SK-N-SH (cell line): ENCODE results near the gene FAM131B. TPM values are rescaled to one million over a fixed set of nuclear protein-coding genes. Genes with fewer than 3 reads are reported as not detected.

Experiments used
- CTCF ChIA-PET: fragments of 300-600, 350-600 bp; formaldehyde crosslinking; extraction: SDS; loops from one replicate; lab custom pipeline; 2021; lab: Yijun Ruan, JAX
- POLR2A ChIA-PET: fragments of 350-600 bp; sonication (Branson Sonifier 250); formaldehyde crosslinking; extraction: SDS; loops from one replicate; lab custom pipeline; 2020; ENCODE audit warnings: antibody characterized with exemption, inconsistent platforms; lab: Yijun Ruan, JAX
- DNase-seq: peaks from one replicate; pipeline ENCODE4 v3.0.0; 2012
- H2AFZ ChIP-seq: fragments of 200-600 bp; sonication (generic); 2 replicates; pipeline ENCODE4 v1.8.1; 2016; ENCODE audit warnings: antibody characterized with exemption, mild to moderate bottlenecking, low read depth
- H3F3A ChIP-seq: fragments of 200-600 bp; sonication (generic); replicated peaks from 2 replicates; pipeline ENCODE3; 2016; ENCODE audit warnings: antibody characterized with exemption, mild to moderate bottlenecking; ENCODE audit not compliant: insufficient read depth
- H3K27ac ChIP-seq, 2 experiments: fragments of 200-500 bp in 1 of 2; fragments of 200-600 bp in 1 of 2; sonication (Bioruptor generic) in 1 of 2; sonication (generic), shearing (Covaris generic) in 1 of 2; 2 replicates each; pipeline versions ENCODE4 v1.5.1 to v1.6.1; 2014 to 2016; ENCODE audit warnings: low read depth in 2 of 2, inconsistent platforms in 1 of 2, low read length in 1 of 2, mild to moderate bottlenecking in 1 of 2, mixed read lengths in 1 of 2
- H3K27me3 ChIP-seq: fragments of 200-600 bp; sonication (generic), shearing (Covaris generic); 2 replicates; pipeline ENCODE4 v1.6.1; 2016; ENCODE audit warnings: mixed run types; ENCODE audit not compliant: insufficient read depth
- H3K36me3 ChIP-seq, 2 experiments: fragments of 200-500 bp in 1 of 2; fragments of 200-600 bp in 1 of 2; sonication (Bioruptor generic) in 1 of 2; sonication (generic) in 1 of 2; replicated peaks in 1 of 2; 2 replicates each; pipeline versions ENCODE3 to v1.5.1; 2014 to 2016; ENCODE audit warnings: low read length in 1 of 2, mild to moderate bottlenecking in 1 of 2; ENCODE audit not compliant: insufficient read depth in 2 of 2, control insufficient read depth in 1 of 2
- H3K4me1 ChIP-seq, 2 experiments: fragments of 200-500 bp in 1 of 2; fragments of 200-600 bp in 1 of 2; sonication (Bioruptor generic) in 1 of 2; sonication (generic), shearing (Covaris generic) in 1 of 2; 2 replicates each; pipeline versions ENCODE4 v1.5.1 to v1.6.1; 2014 to 2016; ENCODE audit warnings: low read depth in 1 of 2, low read length in 1 of 2, mixed run types in 1 of 2; ENCODE audit not compliant: insufficient read depth in 2 of 2, control insufficient read depth in 1 of 2
- H3K4me2 ChIP-seq: fragments of 200-600 bp; sonication (generic), shearing (Covaris generic); 2 replicates; pipeline ENCODE4 v1.6.1; 2017; ENCODE audit warnings: mixed run types
- H3K4me3 ChIP-seq, 2 experiments: fragments of 200-500 bp in 1 of 2; fragments of 200-600 bp in 1 of 2; sonication (Bioruptor generic) in 1 of 2; sonication (generic), shearing (Covaris generic) in 1 of 2; 2 replicates each; pipeline versions ENCODE4 v1.5.1 to v1.8.1; 2014 to 2016; ENCODE audit warnings: low read depth in 2 of 2, inconsistent platforms in 1 of 2, low read length in 1 of 2, mild to moderate bottlenecking in 1 of 2, mixed read lengths in 1 of 2, moderate library complexity in 1 of 2
- H3K79me2 ChIP-seq: fragments of 200-600 bp; sonication (generic); 2 replicates; pipeline ENCODE4 v1.8.1; 2017; ENCODE audit warnings: mild to moderate bottlenecking; ENCODE audit not compliant: insufficient read depth
- H3K9ac ChIP-seq: fragments of 200-600 bp; sonication (generic); 2 replicates; pipeline ENCODE4 v1.6.1; 2017; ENCODE audit warnings: mixed run types
- H3K9me2 ChIP-seq: fragments of 200-600 bp; sonication (generic); 2 replicates; pipeline ENCODE4 v1.6.1; 2017; ENCODE audit warnings: mixed run types
- H3K9me3 ChIP-seq: fragments of 200-600 bp; sonication (generic); 2 replicates; pipeline ENCODE4 v1.6.1; 2017; ENCODE audit warnings: mixed run types, mild to moderate bottlenecking, moderate library complexity
- H4K20me1 ChIP-seq: fragments of 200-600 bp; sonication (generic); 2 replicates; pipeline ENCODE4 v1.6.1; 2017; ENCODE audit warnings: mild to moderate bottlenecking, mixed run types; ENCODE audit not compliant: insufficient read depth
- CHD2 ChIP-seq: fragments of 150-350 bp; IDR thresholded peaks from 2 replicates; pipeline ENCODE4 v1.6.1; 2018; ENCODE audit warnings: low read length; ENCODE audit not compliant: partially characterized antibody
- CTCF ChIP-seq: fragments of 200-600 bp; sonication (generic); IDR thresholded peaks from 2 replicates; pipeline ENCODE4 v1.6.1; 2017; ENCODE audit warnings: antibody characterized with exemption, mild to moderate bottlenecking, moderate library complexity
- ELF1 ChIP-seq: IDR thresholded peaks from 2 replicates; pipeline ENCODE4 v1.4.0; 2012
- EZH2phosphoT487 ChIP-seq: fragments of 200-600 bp; sonication (generic); IDR thresholded peaks from 2 replicates; pipeline ENCODE4 v1.6.1; 2017; ENCODE audit warnings: low read depth, mixed run types, mild to moderate bottlenecking, antibody characterized with exemption, moderate library complexity, borderline replicate concordance
- FOXM1 ChIP-seq: IDR thresholded peaks from 2 replicates; pipeline ENCODE4 v1.4.0; 2012; ENCODE audit warnings: low read depth, mild to moderate bottlenecking
- GABPA ChIP-seq: IDR thresholded peaks from 2 replicates; pipeline ENCODE4 v1.4.0; 2012; ENCODE audit warnings: low read depth, mild to moderate bottlenecking
- GATA2 ChIP-seq: sonication (generic); formaldehyde crosslinking; IDR thresholded peaks from 2 replicates; pipeline ENCODE4 v1.5.0; 2020; ENCODE audit warnings: mild to moderate bottlenecking, missing genetic modification reagents
- MEF2A ChIP-seq: IDR thresholded peaks from 2 replicates; pipeline ENCODE4 v1.4.0; 2012; ENCODE audit warnings: low read depth, borderline replicate concordance
- NFIC ChIP-seq: IDR thresholded peaks from 2 replicates; pipeline ENCODE4 v1.4.0; 2012; ENCODE audit warnings: borderline replicate concordance
- RCOR1 ChIP-seq: fragments of 150-350 bp; IDR thresholded peaks from 2 replicates; pipeline ENCODE4 v1.6.1; 2017; ENCODE audit warnings: antibody characterized with exemption, low read length
- REST ChIP-seq: IDR thresholded peaks from 2 replicates; pipeline ENCODE4 v1.6.1; 2012; ENCODE audit warnings: mild to moderate bottlenecking, low read depth, low read length, moderate library complexity
- RXRA ChIP-seq: IDR thresholded peaks from 2 replicates; pipeline ENCODE4 v1.4.0; 2012; ENCODE audit warnings: low read depth, mild to moderate bottlenecking, borderline replicate concordance
- SIN3A ChIP-seq: IDR thresholded peaks from 2 replicates; pipeline ENCODE4 v1.6.1; 2012; ENCODE audit warnings: low read depth, mild to moderate bottlenecking, low read length, moderate library complexity, borderline replicate concordance
- SMC3 ChIP-seq: IDR thresholded peaks from 2 replicates; pipeline ENCODE4 v1.6.1; 2012; ENCODE audit warnings: low read depth, low read length, improper control_type of control experiment
- TAF1 ChIP-seq: IDR thresholded peaks from 2 replicates; pipeline ENCODE4 v1.6.1; 2012; ENCODE audit warnings: low read depth, mild to moderate bottlenecking, low read length, moderate library complexity, borderline replicate concordance
- WGBS: methylation state at CpG from one replicate; pipeline ENCODE4 v1.1.6; 2017; ENCODE audit warnings: low lambda C conversion rate; 5-methylcytosine and 5-hydroxymethylcytosine counted together
- polyA plus RNA-seq, 3 experiments: library from polyadenylated mRNA; depleted of rRNA; stranded (reverse); fragments of >200 nt; gene quantifications; 2 replicates each; pipeline ENCODE4 v1.2.3, GENCODE V29; 2012
- TF ChIP-seq, protein P1 (sequence below): IDR thresholded peaks from 2 replicates; pipeline ENCODE4 v1.4.0; 2012; ENCODE audit warnings: low read depth, borderline replicate concordance
- TF ChIP-seq, protein P2 (sequence below): IDR thresholded peaks from 2 replicates; pipeline ENCODE4; 2012
- TF ChIP-seq, protein P3 (sequence below): IDR thresholded peaks from 2 replicates; pipeline ENCODE4 v1.4.0; 2012; ENCODE audit warnings: low read depth, borderline replicate concordance
- TF ChIP-seq, protein P4 (sequence below): fragments of 150-350 bp; IDR thresholded peaks from 2 replicates; pipeline ENCODE4 v1.6.1; 2017; ENCODE audit warnings: antibody characterized with exemption, low read length, low read depth, borderline replicate concordance

Gene FAM131B
- polyA plus RNA-seq, 1 of the 3 experiments (the other 2 are of a cell fraction) = 43.6 TPM

GRCh38 chr7:143399642-143400041 is 37.1 kb upstream of the FAM131B start:
- H3K27ac ChIP-seq = no peak overlapping the region
- POLR2A ChIA-PET = no interaction called here
- no peak overlapping the region for H2AFZ ChIP-seq

More at GRCh38 chr7:143399642-143400041, 37.1 kb upstream of the FAM131B start:
- Histone ChIP-seq H3K36me3 (no peaks in the 10 kb centered on the region), H4K20me1 (no peaks in the 10 kb centered on the region), H3K79me2 (no peaks in the 10 kb centered on the region), H3K9me2 (no peaks in the 10 kb centered on the region), H3K4me3 (no peak overlapping the region), H3K27me3 (no peaks in the 10 kb centered on the region), H3K4me2 (no peak overlapping the region), H3F3A (peaks cover 10% of the 10 kb centered on the region), H3K9ac (no peak overlapping the region), H3K4me1 (no peaks in the 10 kb centered on the region), H3K9me3 (no peaks in the 10 kb centered on the region)
- 84% methylated on average over 18 of the region's 20 CpGs for WGBS
- CTCF ChIA-PET = interaction anchor here (0.6 to 1.6 kb wide), 4 partner anchors 11 to 47 kb away, joined by 3 to 4 read pairs (median 4); no protein-coding TSS in a partner anchor
- no peak for TF ChIP-seq GABPA
- no peak for TF ChIP-seq EZH2phosphoT487
- TF ChIP-seq SMC3 = no peak
- no peak for TF ChIP-seq CTCF
- no peak for TF ChIP-seq NFIC
- no peak for TF ChIP-seq ELF1
- no peak for TF ChIP-seq CHD2
- no peak for TF ChIP-seq FOXM1
- TF ChIP-seq, protein P1, sequence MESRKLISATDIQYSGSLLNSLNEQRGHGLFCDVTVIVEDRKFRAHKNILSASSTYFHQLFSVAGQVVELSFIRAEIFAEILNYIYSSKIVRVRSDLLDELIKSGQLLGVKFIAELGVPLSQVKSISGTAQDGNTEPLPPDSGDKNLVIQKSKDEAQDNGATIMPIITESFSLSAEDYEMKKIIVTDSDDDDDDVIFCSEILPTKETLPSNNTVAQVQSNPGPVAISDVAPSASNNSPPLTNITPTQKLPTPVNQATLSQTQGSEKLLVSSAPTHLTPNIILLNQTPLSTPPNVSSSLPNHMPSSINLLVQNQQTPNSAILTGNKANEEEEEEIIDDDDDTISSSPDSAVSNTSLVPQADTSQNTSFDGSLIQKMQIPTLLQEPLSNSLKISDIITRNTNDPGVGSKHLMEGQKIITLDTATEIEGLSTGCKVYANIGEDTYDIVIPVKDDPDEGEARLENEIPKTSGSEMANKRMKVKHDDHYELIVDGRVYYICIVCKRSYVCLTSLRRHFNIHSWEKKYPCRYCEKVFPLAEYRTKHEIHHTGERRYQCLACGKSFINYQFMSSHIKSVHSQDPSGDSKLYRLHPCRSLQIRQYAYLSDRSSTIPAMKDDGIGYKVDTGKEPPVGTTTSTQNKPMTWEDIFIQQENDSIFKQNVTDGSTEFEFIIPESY = no peak
- no peak for TF ChIP-seq SIN3A
- TF ChIP-seq, protein P2, sequence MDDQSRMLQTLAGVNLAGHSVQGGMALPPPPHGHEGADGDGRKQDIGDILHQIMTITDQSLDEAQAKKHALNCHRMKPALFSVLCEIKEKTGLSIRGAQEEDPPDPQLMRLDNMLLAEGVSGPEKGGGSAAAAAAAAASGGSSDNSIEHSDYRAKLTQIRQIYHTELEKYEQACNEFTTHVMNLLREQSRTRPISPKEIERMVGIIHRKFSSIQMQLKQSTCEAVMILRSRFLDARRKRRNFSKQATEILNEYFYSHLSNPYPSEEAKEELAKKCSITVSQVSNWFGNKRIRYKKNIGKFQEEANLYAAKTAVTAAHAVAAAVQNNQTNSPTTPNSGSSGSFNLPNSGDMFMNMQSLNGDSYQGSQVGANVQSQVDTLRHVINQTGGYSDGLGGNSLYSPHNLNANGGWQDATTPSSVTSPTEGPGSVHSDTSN = no peak
- TF ChIP-seq, protein P3, sequence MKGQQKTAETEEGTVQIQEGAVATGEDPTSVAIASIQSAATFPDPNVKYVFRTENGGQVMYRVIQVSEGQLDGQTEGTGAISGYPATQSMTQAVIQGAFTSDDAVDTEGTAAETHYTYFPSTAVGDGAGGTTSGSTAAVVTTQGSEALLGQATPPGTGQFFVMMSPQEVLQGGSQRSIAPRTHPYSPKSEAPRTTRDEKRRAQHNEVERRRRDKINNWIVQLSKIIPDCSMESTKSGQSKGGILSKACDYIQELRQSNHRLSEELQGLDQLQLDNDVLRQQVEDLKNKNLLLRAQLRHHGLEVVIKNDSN = no peak
- TF ChIP-seq, protein P4, sequence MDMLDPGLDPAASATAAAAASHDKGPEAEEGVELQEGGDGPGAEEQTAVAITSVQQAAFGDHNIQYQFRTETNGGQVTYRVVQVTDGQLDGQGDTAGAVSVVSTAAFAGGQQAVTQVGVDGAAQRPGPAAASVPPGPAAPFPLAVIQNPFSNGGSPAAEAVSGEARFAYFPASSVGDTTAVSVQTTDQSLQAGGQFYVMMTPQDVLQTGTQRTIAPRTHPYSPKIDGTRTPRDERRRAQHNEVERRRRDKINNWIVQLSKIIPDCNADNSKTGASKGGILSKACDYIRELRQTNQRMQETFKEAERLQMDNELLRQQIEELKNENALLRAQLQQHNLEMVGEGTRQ = no peak
- TF ChIP-seq RXRA = no peak
- TF ChIP-seq GATA2 = no peak
- no peak for TF ChIP-seq REST
- no peak for TF ChIP-seq TAF1
- TF ChIP-seq RCOR1 = no peak
- no peak for TF ChIP-seq MEF2A
- DNase-seq = no peak
